ENCODE data around the gene MISP. TPM values are rescaled to one million over a fixed set of nuclear protein-coding genes. Genes with fewer than 3 reads are reported as not detected.

MISP gene
- total RNA-seq, 1 donor from 2014 or later, result not detected

- intact Hi-C loops (cut with DNase I), result no loop called here
- Histone ChIP-seq H3K27me3 (no peaks in the 10 kb centered on the region), H3K27ac (no peak overlapping the region), H3K4me3 (no peak overlapping the region), H3K9me3 (no peaks in the 10 kb centered on the region), H3K36me3 (no peaks in the 10 kb centered on the region), H3K4me1 (peaks cover 4 to 8% of the 10 kb centered on the region in 2 donors)
- no peak for DNase-seq (ENCODE audit: low spot score in 2 of 2)
- no peak for TF ChIP-seq CTCF (IDR thresholded peaks at IDR 0.05)
Observed at GRCh38 chr19:784541-784940, 33.6 kb downstream of the MISP start.

GRCh38 chr19:787536-787935, 36.6 kb downstream of the MISP start:
- H3K9me3 ChIP-seq, result no peaks in the 10 kb centered on the region
- no peak overlapping the region for H3K4me3 ChIP-seq
- intact Hi-C loops (cut with DNase I), result no loop called here
- TF ChIP-seq CTCF (IDR thresholded peaks at IDR 0.05), result no peak
- DNase-seq (ENCODE audit: low spot score in 2 of 2), result no peak
- H3K27ac ChIP-seq, result no peak overlapping the region
- H3K36me3 ChIP-seq, result no peaks in the 10 kb centered on the region
- H3K4me1 ChIP-seq, result peaks cover 0 to 4% of the 10 kb centered on the region in 2 donors
- no peaks in the 10 kb centered on the region for H3K27me3 ChIP-seq

- H3K27me3 ChIP-seq, result no peaks in the 10 kb centered on the region
- no peak for TF ChIP-seq CTCF (IDR thresholded peaks at IDR 0.05)
- no peaks in the 10 kb centered on the region for H3K9me3 ChIP-seq
- H3K4me3 ChIP-seq, result no peak overlapping the region
- H3K4me1 ChIP-seq, result no peaks in the 10 kb centered on the region
- no peak for DNase-seq (ENCODE audit: low spot score in 2 of 2)
- intact Hi-C loops (cut with DNase I), result no loop called here
- no peak overlapping the region for H3K27ac ChIP-seq
- no peaks in the 10 kb centered on the region for H3K36me3 ChIP-seq
Observed at GRCh38 chr19:788686-788982, 37.7 kb downstream of the MISP start.

- intact Hi-C loops (cut with DNase I), result no loop called here
- no peak for TF ChIP-seq CTCF (IDR thresholded peaks at IDR 0.05)
- H3K36me3 ChIP-seq, result no peaks in the 10 kb centered on the region
- H3K27ac ChIP-seq, result no peak overlapping the region
- DNase-seq (ENCODE audit: low spot score in 2 of 2), result no peak
- H3K9me3 ChIP-seq, result no peaks in the 10 kb centered on the region
- H3K27me3 ChIP-seq, result no peaks in the 10 kb centered on the region
- H3K4me1 ChIP-seq, result no peaks in the 10 kb centered on the region
- H3K4me3 ChIP-seq, result no peak overlapping the region
Observed at GRCh38 chr19:788983-789700, 38.2 kb downstream of the MISP start.

GRCh38 chr19:789701-790060, 38.8 kb downstream of the MISP start:
- intact Hi-C loops (cut with DNase I), result no loop called here
- no peak for DNase-seq (ENCODE audit: low spot score in 2 of 2)
- Histone ChIP-seq H3K4me3 (no peak overlapping the region), H3K9me3 (no peaks in the 10 kb centered on the region), H3K27ac (no peak overlapping the region), H3K36me3 (no peaks in the 10 kb centered on the region), H3K27me3 (no peaks in the 10 kb centered on the region), H3K4me1 (no peaks in the 10 kb centered on the region)
- no peak for TF ChIP-seq CTCF (IDR thresholded peaks at IDR 0.05)
